NCI-H1930 (cell line): Measurements from ENCODE around the gene CROCC2.
"Not testable (repeated sequence)": the region's sequence is repeated elsewhere in the genome, so short reads cannot be mapped to it uniquely, and the experiment has no call there.

Source experiments
- DNase-seq, 2 experiments: peaks; one replicate each; lab custom pipeline; 2025; lab: John Stamatoyannopoulos, UW

CROCC2 gene

GRCh38 chr2:240967681-240968621 lies 61.8 kb downstream of the CROCC2 start:
- DNase-seq = no peak

- no peak for DNase-seq
Measured at GRCh38 chr2:240968731-240969624, 62.8 kb downstream of the CROCC2 start.

- no peak for DNase-seq
Measured at GRCh38 chr2:240970104-240970503, 64.0 kb downstream of the CROCC2 start.

GRCh38 chr2:240970816-240971215 lies 64.7 kb downstream of the CROCC2 start:
- DNase-seq = no peak

- no peak for DNase-seq
Measured at GRCh38 chr2:240972201-240972600, 66.1 kb downstream of the CROCC2 start.

DNA sequence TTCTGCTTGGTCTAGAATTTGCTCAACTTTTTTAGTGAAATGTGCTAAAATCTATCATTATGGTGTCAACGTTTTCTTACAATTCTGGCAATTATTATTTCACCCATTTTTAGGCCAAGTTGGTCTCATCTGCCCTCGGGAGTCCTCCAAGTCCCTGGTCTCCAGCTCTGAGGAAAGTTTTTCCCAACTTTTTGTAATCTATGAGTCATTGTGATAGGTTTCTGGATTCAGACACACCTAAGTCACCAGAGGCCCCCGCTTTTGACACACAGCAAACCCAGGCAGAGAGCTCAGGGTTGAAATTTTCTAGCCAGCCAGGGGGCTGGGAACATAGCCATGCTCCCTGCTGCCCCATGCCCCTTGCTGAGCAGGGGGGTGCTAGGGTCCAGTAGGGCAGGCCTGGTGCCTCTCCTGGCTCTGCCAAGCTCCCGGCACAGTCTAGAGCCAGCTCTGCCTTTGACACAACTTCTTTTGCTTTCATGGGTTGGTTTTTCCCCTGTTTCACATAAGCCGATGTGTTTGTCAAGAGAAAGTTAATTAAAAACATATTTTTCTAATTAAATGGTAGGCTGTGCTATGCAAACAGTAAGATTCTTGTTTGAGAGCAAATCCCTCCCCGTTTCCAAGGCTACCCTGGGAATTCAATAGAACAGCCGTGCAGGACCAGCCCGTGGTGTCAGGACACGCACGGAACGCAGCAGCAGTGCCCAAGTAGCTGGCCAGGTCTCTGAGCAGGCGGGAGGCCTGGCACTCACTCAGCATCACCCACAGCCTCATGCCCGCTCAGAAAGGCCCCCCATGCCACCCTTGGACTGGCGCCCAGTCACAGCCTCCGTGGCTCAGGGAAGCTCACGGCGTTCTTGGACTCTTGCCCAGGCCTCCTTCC lies 66.7 kb downstream of the CROCC2 start:
- no peak for DNase-seq

- DNase-seq = no peak
Measured at GRCh38 chr2:240974771-240975572, 68.8 kb downstream of the CROCC2 start.

DNA sequence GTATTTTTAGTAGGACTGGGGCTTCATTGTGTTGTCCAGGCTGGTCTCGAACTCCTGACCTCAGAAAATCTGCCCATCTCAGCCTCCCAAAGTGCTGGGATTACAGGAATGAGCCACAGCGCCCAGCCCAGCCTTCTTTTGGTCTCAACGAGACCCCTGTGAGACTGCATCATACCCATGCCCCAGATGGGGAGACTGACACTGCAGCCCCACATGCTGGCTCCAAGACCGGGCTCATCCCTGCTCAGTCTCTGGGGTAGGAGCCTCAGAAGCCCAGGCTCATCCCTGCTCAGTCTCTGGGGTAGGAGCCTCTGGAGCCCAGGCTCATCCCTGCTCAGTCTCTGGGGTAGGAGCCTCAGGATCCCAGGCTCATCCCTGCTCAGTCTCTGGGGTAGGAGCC lies 69.8 kb downstream of the CROCC2 start:
- not testable (repeated sequence) for DNase-seq

- no peak for DNase-seq
Measured at GRCh38 chr2:240981280-240981679, 75.1 kb downstream of the CROCC2 start.

GRCh38 chr2:240981871-240982800 lies 76.0 kb downstream of the CROCC2 start:
- no peak for DNase-seq

DNA sequence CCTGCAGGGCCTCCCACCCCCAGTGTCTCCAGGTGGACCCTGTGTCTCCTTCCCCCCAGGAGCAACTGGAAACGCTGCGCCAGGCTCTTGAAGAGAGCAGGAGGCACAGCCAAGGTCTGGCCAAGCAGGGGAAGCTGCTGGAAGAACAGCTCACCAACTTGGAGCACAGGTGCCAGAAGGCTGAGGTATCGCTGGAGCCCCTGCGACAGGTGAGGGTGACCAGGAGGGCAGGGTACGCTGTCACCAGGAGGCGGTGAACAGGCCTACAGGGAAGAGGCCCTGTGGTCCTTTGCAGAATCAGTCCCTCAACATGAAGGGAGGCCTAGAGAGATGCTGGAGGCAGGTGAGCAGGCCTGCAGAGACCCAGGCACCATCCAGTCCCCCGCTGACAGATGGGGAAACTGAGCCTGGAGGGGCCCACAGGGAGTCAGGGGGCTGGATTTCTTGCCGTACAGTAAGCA lies 76.7 kb downstream of the CROCC2 start:
- DNase-seq = no peak

DNA sequence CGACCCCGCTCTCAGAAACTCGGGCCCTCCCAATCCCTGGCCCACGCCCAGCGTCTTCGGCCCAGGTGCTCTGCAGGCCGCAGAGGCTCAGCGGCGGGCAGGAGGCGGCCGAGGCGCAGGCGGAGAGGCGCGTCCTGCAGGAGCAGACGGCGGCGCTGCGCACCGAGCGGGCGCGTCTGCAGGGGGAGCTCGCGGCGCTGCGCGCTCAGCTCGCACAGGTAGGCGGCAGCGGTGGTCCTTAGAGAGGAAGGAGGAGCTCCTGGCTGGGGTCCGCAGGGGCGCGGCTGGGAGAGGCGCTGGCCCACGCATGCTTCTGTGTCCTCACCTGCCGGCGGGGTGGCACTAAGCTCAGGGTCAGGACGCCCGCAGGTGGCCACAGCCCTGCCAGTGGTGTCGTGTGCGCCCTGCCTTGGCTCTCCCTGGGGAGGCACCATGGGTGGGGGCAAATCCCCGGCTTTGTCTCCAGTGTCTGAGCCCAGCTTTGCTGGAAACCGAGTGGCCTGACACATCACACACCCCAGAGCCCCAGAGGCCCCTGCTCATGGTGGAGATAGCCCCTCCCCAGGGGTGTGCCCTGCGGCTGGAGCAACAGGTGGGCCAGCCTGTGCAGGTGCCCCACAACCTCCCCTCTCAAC lies 77.3 kb downstream of the CROCC2 start:
- peak; percentile 52 to 53 for DNase-seq

DNA sequence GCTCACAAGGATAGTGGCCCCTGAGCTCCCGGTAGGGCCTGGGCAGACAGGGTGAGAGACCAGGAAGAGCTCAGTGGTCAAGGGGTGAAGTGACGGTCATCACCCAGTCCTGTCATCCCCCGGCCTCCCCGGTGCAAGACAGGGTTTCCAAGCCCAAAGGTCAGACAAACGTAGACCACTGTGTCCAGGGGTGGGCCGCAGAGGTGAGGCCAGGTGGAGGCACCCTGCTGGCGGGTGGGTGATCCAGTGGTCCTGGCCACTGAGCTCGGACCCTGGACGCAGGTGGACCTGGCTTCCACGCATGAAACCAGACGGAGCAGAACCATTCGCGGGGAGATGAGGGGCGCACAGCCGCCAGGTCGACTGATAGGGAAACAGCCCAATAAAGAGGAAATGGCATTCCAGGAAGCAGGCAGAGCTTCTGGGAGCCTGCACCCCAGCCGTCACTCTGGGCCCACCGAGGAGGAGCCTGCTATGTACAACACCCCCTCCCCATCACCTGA lies 77.9 kb downstream of the CROCC2 start:
- no peak for DNase-seq

- DNase-seq = no peak
Measured at GRCh38 chr2:240985881-240986786, 80.0 kb downstream of the CROCC2 start.

DNA sequence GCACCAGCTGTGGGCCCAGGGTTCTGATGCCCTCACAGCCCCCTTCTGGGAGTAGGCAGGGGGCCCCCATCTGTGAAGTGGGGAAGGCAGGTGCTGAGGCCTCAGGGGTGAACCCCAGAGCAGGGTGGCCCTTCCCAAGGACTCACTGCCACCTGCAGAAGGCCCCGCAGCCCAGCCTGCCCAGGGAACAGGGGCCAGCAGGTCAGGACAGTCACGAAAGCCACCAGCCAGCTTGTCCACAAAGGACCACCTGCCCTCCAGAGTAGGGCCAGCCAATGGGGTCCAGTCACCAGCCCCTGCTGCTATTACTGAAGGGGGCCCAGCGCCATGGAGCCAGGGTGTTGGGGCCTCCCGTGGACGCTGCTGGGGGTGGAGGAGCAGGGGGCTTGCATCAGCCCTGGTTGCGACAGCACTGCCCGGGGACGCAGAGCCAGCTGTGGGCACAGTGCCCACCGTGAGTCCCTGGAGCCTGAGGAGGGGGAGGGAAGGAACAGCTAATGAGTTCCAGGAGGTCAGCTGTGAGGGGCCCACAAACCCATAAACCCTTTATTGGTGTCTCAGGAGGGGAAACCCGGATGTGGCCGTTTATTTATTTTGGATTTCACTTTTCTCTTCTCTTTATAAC lies 80.8 kb downstream of the CROCC2 start:
- DNase-seq = no peak

GRCh38 chr2:240987588-240987987 lies 81.5 kb downstream of the CROCC2 start:
- DNase-seq = no peak

DNA sequence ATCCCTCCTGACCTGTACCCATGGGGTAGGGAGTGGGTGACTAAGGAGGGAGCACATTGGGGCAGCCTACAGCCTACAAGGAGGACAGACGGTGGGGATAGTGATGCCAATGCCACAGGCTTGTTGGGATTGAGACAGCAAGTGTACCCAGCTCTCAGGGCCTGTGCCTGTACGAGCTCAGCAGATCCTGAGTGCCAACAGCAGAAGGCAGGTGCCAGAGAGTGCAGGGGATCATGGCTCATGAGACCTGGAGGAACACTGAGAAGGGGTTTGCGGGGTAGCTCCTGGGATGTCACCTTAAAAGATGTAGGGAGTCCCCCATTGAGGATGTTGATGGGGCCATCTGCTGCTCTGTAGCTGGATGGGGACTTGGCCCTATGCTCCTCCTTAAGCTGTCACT lies 82.0 kb downstream of the CROCC2 start:
- no peak for DNase-seq
